Nucleus accumbens (tissue), 56 donors: Measurements from ENCODE around the gene TTC7B.
A peak's percentile ranks its signal among the peaks of the same experiment; 100 is the strongest.
"Not testable (repeated sequence)": the region's sequence is repeated elsewhere in the genome, so short reads cannot be mapped to it uniquely, and the experiment has no call there.

Experiments
- DNase-seq, 56 donors: peaks; one replicate each; lab custom pipeline; 2025; lab: John Stamatoyannopoulos, UW

The TTC7B gene

DNA sequence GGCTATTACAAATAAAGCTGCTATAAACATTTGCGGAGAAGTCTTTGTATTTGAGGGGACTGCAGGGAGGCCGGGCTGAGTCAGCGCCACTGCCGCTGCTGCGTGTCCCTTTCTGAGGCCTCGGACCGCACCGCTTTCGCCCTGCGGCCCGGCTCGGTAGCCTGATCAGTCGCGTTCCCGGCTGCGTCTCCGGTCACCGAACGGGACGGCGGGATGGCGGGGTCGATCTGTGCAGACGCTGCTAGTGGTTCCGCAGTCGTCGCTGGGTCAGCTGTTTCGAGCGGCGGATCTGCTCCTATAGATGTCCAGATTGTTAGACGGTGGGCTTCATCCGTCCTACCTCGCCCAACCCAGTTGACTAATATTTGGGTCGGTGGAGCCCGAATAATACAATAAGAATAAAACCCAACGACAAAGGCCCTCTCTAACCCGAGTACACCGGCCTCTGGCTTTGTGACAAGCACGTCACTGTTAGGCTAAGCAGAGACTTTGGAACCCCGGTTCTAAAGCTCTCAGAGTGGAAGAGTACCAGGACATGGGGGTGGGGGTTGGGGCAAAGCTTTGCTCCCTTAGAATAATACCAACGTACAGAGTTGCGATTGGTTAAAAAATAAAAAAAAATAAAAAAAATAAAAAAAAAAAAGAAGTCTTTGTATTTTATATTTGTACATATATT, 290.7 kb downstream of the TTC7B start:
- not testable (repeated sequence) for DNase-seq

DNA sequence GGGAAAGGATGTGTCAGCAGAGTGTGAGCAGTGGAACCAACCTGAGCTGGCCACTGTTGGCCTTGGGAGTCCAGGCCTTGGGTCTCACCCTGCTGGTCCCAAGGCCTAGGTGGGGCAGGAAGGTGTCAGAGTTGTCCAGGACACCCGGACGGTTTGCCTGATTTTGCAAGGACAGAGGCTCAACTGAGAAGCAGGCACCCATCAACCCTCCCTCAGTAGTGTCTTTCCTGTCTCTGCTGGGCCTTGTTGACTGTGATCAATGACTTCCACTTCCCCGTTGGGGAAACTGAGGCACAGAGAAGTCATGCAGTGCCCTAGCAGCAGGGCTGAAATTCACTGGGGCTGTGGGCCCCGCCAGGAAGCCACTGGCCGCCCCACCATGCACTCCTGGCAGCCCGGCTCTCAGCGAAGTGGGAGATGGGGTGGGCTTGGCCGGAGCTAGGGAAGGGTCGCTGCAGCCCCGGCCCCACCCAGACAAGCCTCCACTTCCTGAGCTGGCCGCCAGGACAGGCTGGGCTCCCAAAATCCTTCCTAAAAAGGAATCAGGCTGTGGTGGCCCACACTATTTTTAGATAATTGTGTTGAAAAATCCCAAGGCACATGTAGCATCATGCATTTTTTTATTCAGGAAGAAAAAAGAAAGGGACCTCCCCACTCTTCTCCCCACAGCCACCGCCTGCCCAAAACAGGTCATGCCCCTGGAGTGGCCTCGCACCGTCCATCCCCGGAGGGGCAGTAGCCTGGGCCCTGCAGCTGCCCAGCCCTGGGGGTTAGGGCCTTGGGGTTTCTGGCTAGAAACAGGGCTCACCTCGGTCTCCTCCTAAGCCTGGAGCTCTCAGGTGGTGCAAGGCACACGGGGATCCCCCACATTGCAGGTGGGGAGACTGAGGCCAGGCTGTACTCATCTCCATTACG, 292.0 kb downstream of the TTC7B start:
- no peak for DNase-seq

DNA sequence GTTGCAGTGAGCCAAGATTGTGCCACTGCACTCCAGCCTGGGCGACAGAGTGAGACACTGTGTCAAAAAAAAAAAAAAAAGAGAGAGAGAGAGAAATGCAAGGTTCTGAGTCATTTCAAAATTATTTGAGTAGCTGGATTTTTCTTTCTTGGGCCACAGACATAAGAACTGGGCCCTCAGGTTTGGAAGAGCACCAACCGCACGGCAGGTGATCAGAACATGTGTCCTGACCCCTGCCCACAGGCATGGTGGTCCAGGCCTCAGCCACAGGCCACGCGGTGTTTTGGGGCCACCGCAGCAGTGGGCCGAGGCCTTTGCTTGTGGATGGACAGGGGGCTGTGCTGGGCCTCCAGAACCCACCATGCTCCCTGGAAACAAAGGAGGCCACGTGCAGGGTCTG, 292.7 kb downstream of the TTC7B start:
- no peak for DNase-seq

DNA sequence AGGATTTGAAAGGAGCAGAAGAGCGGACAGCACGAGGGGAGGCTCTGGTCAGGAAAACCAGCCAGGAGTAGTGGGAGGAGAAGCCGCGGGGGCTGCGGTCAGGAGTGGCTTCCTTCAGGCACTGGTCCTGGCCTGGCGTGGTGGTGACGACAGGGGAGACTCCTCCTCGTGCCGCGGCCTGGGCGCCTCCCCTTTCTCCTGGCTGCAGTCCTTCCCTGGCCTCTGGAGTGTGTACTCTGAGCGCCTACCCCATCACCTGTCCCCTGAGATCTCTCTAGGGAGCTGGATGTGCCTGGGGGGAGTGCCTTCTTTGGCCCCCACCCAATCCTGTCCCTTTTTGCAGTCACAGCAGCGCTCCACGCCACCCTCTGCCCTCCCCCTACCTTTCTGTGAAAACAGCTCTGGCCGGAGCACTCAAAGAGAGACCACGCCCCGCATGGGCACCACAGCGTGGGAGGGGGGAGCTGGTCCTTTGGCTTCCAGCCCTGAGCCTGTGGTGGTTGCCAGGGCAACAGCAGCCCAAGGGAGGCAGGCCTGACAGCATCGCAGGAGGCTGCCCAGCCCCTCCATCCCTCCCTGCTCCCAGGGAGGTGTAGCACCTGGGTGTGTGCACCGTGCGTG, 293.5 kb downstream of the TTC7B start:
- peak in 37 of 56 donors; percentile 27 to 82 (median 58) for DNase-seq

DNA sequence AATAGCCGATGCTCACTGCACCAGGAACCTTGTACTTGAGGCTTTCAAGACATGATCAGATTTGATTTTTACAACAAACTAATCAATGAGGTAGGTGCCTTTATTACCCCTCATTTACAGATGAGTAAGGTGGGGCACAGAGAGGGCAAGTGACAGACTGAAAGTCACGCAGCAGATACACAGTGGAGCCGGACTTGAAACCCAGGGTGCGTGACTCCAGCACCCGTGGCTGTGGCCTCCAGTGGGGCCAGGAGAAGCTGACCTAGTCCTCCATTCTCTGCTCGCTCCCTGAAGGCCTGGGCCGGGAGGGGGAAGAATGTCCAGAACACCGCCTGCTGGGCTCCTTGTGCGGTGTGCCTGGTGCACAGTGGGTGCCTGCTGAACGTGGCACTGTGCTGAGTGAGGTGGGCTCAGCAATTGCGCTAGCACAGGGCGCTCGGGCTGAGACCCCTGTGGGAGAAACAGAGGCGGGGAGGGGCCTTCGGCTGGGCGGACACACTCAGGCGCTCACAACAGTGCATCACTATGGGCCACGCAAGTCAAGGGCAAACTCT, 294.2 kb downstream of the TTC7B start:
- no peak for DNase-seq

DNA sequence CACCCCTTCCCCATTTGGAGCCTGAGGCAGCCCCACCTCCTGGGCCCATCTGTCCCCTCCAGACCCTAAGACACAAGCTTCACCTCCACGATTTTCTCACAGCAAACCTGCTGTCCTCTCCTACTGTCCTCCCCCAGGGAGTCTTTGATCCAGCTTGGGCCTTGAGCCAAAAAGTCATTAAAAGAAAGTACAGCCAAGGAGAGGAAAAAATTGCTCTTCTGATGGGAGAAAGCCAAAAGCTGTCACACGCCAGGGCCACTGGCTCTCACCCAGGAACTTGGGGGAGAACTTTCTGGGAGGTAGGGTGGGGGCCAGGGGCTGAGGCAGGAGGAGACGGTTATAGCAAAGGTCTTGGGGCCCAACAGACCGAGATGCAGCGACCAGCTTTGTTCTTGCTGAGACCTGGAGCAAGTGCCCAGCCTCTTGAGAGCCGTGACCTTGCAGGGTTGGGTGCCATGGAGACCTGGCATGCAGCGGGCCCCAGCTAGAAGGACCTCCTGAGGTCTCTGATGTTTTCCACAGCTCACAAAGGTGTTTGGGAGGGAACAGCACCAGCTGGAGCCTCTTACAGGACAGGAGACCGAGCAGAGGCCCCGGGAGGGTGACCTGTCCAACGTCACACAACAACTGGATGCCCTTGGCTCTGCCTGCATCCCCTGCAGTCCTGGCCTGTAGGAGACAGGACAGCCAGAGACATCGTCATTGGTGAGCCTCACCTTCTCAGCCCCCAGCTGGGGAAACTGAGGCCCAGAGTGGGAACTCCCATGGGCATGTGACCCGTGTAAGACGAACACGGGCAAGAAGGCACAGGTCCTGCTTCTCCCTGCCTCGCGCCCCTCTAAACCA, 294.9 kb downstream of the TTC7B start:
- DNase-seq, result peak in 10 of 56 donors; percentile 20 to 44 (median 38)

DNA sequence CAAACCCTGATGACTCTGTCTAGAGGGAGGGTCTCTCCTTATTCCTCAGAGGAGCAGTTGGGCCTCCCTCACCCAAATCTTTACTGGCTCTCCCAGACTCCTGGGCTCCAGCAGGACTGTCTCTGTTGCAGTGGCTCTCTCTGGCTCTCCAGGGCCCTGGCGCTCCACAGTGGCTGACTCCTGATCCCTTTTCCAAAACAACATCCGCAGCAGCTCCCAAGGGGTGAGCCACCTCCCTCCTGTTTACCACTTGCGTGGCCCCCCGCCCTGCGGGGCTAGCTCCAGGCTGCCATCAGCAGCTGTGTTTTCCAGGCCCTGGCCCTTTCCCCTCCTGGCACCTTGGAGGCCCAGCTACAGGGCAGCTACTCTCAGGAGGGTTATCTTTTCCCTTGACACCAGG, 295.9 kb downstream of the TTC7B start:
- no peak for DNase-seq

DNA sequence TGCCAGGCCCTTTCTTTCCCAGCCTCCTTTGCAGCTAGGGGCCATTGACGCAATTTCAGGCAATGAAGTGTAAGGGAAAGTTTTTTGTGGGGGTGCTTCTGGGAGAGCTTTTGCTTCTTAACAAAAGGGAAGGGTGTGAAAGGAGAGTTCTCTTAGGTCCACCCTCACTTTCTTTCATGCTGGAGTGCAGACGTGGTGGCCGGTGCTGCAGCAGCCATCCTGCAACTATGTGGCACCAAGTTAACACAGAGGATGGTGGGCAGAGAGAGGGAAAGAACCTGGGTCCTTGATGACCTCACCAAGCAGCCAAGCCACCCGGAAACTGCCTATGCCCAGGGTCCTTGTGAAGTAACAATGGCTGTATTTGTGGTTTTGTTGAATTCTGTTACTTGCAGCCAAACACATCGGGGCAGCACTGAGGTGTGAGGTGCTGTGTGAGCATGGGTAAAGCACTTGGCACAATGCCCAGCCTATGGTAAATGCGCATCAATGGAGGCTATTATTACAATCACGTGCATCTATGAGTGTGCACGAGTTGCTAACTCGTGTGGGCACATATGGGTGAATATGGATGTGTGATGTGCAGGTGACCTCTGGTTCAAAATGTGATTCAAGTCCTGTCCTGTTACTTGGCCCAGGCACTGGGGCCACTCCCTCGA, 296.8 kb downstream of the TTC7B start:
- no peak for DNase-seq

DNA sequence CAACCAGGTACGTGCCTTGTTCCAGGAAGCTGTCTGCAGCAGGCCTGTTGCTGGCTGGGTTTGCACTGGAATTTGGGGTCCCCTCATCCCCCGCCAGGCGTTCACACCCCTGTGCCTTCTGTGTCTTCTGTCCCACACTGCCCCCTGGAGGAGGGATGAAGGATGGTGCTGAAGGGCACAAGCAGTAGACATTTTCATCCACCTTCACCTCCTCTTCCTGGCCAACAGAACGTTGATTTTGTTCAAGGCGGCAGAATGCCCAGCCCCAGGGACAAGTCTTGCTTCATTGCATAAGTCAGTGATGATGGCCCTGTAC, 297.3 kb downstream of the TTC7B start:
- DNase-seq, result peak in 7 of 56 donors; percentile 14 to 52 (median 25)

DNA sequence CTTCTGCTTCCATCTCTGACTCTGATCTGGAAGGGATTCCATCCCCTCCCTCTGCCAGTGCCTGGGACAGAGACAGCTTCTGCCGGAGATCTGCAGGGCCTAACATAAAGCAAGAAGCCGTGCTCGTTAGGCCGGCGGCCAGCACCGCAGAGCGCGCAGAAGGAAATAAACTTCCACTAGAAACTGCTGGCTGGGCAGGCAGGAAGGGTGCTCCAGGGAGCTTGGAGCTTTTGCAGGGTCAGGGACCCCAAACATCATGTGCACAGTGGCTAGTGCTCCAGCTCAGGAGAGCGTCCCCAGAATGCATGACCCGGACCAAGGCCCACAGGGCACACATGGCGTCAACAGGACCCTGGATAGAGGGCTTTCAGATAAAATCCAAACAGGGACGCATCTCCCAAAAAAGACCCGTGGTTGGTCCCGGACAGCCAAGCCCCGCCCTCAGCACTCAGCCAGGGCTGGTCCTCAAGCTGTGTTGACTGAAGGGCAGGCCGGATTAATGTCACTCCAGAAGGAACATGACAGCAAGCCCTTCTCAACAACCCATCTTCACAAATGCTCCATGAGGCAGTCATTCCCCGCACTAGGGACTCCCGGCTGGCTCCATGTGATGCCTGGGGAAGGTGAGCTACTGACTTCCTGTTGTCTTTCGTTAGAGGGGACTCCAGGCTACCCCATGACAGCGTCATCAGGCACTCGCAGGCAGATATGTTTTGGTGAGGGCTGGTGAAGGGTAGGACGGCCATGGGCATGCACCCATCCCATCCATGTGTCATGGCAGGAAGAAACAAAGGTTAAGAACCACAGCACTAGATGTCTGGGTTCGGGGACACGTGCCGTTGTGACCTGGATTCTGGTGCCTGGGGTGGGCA, 297.9 kb downstream of the TTC7B start:
- peak in 1 of 56 donors; percentile 38 for DNase-seq

DNA sequence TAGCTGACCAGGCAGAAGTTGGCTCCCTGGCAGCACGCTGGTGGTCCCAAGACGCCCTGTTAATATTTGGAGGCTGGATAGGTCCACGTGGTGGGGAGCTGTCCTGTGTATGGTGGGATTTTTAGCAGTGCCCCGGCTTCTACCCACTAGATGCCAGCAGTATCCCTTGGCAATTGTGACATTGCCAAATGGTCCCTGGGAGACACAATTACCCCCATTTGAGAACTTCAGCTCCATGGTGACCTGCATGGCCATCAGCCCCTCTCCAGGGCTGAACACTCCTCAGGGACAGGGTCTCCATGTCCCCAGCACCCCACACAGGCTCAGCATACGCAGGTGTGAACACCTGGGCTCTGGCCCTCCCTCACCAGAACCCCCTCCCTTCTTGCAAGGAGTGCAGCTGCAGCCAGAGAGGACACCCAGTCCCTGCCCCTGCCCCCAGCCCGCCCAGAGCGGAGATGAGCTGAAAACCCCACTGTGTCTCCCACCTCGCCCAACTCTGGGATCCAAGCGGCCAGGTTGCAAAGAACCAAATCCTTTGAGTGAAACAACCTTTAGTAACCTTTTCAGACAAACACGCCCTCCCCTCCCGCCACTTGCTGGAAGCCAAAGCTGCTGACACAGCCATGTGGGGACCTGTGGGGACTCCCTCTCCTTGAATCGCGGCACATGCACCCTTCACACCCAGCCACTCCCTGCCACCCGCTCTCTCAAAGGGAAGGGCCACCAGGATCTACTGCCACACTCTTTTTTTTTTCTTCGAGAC, 299.0 kb downstream of the TTC7B start:
- peak in 7 of 56 donors; percentile 20 to 44 (median 30) for DNase-seq

DNA sequence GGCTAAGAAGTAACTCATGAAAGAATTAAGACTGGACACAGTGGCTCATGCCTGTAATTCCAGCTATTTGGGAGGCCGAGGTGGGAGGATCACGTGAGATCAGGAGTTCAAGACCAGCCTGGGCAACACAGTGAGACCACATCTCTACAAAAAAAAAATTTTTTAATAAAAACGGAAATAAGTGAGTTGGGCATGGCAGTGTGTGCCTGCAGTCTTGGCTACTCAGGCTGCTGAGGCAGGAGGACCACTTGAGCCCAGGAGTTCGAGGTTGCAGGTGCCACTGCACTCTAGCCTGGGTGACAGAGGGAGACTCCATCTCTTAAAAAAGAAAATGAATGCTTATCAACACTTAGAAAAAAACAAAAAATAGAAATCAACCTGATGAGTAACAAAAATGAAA, 301.7 kb downstream of the TTC7B start:
- no peak for DNase-seq

DNA sequence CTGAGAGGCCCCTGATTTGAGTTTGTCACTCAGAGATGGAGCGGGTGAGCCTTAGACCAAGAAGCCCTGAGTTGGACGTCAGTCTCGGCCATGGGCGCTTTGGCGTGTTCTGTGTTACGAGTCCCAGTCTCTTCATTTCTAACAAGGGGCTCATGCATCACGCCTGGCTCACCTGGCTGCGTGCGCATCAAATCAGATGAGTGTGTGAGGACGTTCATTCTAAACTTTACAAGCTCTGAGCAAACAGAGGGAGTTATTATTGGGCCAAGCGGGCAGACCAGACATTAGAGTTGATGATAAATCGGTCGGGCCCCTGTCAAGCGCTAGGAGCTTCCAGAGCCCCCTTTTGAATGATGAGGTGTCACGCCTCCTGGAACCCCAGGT, 302.2 kb downstream of the TTC7B start:
- no peak for DNase-seq

DNA sequence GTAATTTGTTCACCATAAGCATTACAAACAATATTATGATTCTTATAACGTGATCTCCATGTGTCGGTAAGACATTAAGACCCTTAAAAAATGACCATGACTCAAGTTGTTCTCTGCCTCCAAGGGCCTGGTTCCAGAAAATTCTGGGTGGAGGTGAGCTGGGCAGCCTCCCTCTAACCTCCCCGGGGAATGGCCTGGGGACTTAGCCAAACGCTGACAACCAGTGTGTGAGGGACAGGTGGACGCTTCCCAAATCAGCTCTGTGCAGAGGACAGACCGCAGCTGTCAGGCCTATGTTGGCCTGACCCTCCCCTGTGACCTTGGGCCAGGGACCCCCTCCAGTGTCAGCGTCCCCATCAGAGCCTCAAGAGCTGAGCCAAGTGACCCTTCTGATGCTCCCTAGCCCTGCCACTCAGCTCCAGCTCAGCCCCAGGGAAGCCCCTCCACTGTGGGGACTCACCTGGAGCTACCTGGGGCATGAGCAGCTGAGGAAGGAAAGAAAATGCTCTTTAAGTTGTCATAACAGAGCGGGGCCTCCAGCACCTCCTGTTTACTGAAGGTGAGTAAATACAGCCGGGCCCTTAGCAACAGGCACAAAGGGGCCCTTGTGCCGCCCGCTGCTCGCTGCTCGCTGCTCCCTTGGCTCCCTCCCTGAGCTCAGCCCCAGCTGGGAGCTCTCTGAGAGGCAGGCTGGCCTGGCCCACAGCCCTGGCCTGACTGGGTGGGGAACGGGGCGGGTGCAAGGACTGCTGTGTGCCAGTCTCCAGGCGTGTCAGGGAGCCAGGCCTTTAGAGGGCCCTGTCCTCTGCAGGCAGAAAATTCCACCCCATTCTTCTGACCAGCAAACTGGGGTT, 302.8 kb downstream of the TTC7B start:
- DNase-seq, result peak; percentile 59 to 99 (median 95)

DNA sequence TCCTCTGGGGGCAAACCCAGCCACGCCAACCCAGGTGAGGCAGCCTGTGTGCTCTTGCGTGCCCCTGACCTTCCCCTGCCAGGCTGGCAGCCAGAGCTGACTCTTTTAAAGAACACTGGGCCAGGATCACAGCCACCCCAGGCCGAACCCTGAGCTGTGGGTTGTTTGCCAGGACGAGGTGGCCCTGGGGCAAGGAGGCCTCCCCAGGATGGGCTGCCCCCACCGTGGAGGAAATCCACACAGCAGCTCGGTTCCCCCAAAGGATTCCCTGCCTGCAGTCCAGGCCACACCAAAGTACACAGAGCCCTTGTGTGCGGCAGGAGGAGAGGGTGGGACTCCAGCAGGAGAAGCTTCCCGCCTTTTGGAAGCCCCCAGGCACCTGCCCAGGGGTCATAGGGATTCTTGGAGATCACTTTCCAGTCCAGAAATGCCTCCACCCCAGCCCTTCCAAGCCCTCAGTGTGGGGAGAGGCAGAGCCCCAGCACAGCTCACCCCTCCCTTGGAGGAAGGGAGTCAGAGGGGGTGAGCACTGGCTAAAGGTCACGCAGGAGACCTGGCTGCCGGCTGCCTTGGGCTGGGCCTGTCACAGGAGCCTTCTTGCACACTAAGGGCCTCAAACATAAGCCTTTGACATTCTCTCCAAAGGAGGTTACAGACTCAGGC, 303.8 kb downstream of the TTC7B start:
- DNase-seq, result peak in 7 of 56 donors; percentile 40 to 65 (median 55)

DNA sequence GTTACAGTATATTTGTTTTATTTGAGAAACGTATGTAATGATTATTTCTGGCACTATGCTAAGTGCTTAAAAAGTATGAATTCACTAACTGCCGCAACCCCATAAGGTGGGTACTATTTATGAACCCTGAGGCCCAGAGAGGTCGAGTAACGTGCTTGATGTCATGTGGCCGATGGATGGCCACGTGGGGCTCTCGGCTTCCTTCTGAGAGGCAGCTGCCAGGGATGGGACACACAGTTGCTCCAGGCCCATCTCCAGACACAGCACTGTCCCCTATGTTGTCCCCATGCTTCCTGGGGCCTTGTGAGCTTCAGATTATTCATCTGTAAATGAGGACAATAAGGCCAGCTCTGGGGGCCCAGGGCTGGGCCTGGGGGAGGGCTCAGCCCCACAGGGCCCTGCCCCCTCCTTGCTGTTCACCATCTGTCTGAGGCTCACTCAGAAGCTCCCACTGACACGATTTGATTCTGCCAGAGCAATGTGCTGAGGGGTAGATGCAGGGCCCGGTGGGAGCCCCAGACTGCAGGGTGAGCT, 304.4 kb downstream of the TTC7B start:
- DNase-seq, result peak in 10 of 56 donors; percentile 21 to 63 (median 40)
